NCI-H2196 treated with DMSO at 0.1 percent for 48 hours (cell line): ENCODE data around the gene SIGLEC7.

Source experiments
- DNase-seq: peaks from one replicate; lab custom pipeline; 2025; ENCODE audit not compliant: unreplicated experiment; lab: John Stamatoyannopoulos, UW

Gene SIGLEC7

DNA sequence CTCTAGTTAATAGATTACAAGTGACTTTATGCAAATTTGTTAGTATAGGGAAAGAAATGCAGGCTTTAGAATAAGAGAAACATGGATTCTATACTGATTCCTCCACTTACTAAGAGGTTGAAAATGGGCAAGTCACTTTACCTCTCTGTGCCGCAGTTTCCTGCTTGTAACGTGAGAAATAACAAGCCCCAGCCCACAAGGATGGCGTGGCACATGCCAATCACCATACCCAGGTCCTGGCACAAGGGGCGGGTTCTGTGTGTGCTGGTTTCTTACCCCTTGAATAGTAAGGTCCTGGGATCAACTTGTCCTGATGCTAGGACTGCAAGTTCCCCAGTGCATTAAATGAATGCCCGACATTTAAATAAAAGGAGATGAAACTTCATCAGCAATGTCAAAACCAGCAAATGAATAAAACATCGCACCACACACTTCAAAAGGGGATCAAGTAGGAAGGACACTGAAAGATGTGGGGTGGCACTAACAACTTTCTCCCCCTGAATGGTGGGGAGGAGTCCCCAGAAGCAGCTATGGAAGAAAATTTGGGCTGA is 25.3 kb upstream of the SIGLEC7 start:
- no peak for DNase-seq

DNA sequence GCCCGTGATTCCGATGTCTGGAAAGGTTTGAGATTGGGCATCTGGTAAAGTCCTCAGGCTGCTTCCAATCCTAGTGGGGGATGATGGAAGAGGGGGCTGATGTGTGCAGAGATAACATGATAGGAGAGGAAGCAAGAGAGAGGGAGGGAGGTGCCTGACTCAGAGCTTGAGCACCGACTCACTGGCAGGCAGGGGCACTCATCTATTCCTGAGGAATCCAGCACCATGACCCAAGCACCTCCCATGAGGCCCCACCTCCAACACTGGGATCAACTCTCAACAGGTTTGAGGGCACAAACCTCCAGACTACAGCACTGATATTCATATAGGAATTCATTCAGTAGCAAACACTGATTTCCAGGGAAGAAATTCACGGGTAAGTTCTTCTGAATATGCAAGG is 23.0 kb upstream of the SIGLEC7 start:
- no peak for DNase-seq

DNA sequence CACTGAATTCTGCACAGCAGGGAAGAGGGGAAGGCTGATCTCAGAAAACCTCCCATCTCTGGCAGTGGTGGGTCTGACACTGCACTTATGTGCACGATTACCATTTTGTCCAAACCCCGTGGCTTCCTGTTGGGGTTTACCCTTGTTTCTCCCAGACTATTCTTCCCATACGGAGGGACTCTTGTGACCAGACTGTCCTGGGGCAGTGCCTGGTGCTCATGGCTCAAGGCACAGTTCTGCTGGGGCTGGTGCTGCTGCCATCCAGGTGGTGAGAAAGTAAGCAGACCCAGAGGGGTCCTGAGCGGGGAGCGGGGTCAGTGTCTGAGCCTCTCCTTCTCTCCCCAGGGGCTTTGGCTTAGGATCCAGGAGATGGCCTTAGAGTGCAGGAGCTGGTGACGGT is 22.5 kb upstream of the SIGLEC7 start:
- DNase-seq = no peak

DNA sequence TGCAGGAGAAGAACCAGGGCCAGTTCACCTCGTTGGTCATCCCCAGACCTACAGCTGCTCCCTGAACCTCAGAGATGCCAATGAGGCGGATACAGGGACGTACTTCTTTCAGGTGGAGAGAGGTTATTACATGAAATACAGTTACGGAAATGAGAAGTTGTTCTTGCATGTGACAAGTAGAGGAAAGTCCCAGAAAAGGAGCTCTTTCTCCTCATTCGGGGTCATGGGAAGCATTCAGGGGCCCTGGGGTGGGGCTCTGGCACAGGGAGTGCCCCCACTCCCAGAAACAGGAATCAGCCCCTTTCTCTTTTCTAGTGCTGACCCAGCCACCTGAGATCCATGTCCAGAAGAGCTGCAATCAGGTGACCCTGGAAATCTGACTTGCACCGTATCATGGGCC is 21.9 kb upstream of the SIGLEC7 start:
- no peak for DNase-seq

DNA sequence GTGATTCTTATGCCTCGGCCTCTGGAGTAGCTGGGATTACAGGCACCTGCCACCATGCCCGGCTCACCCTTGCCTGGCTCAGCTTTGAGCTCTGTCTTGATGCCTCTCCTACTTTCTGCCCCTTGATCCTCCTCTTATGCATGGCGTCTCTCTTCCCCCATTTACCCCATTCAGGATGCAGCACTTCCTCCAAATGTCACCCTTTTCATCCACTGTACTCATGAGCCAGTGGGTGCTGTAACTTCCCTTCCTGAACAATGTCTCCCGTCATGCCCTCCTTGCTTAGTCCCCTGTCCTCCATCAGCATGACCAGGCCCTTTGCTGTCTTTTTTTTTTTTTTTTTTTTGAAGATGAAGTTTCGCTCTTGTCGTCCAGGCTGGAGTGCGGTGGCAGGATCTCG is 20.8 kb upstream of the SIGLEC7 start:
- no peak for DNase-seq

DNA sequence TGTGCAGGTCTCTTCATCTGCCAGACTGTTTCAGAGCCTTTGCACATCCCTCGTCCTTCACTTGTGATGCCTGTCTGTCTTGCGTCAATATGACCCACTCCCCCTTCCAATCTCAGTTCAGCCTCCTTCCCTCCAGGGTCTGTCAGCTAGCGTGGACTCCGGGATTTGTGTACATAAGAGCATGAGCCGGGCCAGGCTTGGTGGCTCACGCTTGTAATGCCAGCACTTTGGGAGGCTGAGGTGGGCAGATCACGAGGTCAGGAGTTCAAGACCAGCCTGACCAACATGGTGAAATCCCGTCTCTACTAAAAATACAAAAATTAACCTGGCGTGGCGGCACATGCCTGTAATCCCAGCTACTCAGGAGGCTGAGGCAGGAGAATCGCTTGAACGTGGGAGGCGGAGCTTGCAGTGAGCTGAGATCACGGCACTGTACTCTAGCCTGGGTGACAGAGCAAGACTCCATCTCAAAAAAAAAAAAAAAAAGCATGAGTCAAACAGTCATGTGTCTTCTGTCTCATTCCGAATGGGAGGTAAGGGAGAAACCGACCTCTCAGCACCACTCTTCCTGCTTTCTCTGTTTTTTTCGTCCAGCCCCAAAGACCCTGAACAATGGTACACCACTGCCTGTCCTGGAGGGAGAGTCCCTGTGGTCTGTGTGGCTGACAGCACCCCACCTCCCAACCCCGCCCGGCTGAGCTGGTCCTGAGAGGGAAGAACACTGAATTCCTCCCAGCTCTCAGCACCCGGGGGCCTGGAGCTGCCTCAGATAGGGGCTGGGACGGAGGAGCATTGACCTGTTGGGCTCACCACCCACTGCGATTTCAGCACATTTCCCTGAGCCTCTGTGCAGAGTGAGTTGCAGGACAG is 19.8 kb upstream of the SIGLEC7 start:
- DNase-seq = no peak

DNA sequence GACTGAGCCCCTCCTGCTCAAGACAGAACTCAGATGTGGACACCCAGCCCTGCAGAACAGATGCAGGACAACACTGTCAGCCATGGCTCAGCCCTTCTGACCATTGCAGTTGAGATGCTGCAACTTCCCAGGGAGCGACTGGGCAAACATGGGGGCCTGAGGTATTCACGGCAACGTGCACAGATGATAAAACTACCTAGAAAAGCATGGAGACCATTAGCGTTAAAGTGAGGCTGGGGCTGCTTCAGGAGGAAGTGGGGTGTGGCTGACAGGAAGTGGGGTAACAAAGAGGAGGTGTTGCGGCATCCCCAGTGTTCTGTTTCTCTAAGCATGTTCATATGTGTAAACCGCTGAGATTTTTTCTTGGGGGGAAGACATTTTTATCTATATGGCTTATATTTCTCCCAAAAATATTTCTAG is 18.7 kb upstream of the SIGLEC7 start:
- DNase-seq = no peak

DNA sequence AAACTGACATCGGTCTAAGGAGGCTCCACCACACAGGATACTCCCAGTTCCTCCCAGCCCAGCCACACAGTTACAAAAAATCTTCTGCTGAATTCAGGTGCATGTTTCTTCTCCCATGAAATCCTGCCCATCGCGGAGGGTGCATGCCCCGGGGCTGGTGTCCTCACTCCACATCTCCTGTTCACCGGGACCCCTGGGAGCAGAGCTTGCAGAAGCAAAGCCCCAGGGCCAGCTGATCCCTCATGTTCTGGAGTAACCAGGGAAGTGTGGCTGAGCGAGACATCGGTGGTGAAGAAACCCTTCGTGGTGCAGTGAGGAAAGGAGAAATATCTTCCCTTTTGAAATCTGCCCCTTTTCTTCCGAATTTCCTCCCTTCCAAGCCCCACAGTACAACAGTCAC is 18.3 kb upstream of the SIGLEC7 start:
- no peak for DNase-seq

DNA sequence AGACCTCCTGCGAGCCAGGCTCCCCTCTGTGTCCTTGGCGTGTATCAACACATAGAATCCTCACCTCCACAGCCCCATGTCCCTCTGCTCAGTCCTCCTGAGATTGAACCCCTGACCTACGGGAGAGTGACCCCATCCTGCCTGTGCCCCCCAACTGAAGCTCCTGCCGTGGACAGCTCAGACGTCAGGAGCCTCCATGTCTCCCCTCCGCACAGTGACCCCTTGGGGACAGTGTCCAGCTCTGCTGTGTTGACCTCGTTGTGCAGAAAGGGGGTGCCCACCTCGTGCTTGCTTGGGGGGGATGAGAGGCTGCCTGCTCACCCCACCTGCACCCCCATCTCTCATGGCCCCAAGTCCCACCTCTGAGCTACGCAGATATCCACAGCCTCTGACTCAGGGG is 17.9 kb upstream of the SIGLEC7 start:
- no peak for DNase-seq

DNA sequence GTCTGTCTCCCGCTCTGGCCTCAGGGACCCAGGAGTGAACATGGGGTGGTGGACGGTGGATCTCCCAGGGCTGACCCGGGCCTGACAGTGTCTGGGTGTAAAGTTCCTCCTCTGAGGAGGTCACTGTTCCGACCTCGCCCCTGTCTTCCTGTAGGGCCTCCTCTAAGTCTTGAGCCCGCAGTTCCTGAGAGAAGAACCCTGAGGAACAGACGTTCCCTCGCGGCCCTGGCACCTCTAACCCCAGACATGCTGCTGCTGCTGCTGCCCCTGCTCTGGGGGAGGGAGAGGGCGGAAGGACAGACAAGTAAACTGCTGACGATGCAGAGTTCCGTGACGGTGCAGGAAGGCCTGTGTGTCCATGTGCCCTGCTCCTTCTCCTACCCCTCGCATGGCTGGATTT is 17.4 kb upstream of the SIGLEC7 start, which contains the start of gene SIGLEC9:
TSS of gene SIGLEC9 (plus strand) at position 178 of the 400 bp plus-strand sequence. CDS start at position 247, 69 bp downstream.
- no peak for DNase-seq

DNA sequence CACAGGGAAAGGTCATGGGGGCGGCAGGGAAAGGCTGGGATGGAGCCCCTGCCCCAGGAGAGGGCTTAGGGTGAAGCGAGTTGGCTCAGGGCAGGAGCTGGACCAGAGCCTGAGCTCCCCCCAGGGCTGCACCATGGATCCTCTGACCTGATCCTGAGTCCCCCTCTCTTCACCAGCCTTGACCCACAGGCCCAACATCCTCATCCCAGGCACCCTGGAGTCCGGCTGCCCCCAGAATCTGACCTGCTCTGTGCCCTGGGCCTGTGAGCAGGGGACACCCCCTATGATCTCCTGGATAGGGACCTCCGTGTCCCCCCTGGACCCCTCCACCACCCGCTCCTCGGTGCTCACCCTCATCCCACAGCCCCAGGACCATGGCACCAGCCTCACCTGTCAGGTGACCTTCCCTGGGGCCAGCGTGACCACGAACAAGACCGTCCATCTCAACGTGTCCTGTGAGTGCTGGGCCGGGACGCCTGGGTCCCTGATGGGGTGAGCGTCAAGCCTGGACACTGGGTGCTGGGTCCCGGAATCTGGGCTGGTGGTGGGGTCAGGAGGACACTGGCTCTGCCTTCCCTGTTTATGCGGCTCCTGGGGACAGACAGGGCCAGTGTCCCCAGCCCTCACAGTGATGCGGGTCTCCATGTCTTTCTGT is 16.6 kb upstream of the SIGLEC7 start:
- DNase-seq = no peak

DNA sequence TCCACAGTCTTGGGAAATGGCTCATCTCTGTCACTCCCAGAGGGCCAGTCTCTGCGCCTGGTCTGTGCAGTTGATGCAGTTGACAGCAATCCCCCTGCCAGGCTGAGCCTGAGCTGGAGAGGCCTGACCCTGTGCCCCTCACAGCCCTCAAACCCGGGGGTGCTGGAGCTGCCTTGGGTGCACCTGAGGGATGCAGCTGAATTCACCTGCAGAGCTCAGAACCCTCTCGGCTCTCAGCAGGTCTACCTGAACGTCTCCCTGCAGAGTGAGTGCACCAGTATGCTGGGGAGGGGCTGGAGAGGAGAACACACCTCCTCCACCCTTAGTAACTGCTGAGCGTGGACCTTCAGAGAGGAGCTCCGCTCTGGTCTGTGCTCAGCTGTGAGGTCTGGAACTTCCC is 15.1 kb upstream of the SIGLEC7 start:
- no peak for DNase-seq

DNA sequence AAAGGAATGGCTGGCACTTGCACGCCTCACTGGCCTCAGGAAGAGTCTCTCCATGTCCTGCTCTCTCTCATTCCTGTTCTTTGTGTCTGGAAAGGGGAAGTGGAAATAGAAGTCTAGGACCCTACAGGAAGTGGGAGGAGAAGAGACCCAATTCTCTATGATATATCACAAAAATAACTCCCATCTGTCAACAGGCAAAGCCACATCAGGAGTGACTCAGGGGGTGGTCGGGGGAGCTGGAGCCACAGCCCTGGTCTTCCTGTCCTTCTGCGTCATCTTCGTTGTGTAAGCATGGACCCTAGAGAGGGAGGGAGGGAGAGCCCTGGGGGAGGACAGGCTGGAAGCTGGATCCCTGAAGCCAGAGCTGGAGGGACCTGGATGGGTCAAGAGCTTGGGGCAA is 14.3 kb upstream of the SIGLEC7 start:
- DNase-seq = no peak

DNA sequence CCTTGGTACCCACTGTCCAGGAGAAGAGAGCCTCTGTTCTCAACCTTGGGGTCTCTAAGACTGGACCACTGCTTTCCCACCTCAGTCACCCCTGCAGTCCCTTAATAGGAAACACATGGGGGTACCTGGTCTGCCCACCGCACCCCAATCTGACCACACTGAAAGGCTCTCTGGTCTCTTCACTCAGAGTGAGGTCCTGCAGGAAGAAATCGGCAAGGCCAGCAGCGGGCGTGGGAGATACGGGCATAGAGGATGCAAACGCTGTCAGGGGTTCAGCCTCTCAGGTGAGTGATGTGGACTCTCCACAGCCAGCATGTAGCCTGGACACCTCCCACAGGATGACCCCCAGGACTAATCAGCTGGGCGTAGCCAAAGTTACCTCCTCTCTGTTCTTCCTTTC is 13.9 kb upstream of the SIGLEC7 start:
- DNase-seq = no peak

DNA sequence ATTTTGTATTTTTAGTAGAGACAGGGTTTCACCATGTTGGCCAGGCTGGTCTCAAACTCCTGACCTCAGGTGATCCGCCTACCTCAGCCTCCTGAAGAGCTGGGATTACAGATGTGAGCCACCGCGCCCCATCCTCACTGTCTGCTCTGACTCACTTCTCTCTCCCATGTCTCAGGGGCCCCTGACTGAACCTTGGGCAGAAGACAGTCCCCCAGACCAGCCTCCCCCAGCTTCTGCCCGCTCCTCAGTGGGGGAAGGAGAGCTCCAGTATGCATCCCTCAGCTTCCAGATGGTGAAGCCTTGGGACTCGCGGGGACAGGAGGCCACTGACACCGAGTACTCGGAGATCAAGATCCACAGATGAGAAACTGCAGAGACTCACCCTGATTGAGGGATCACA is 12.4 kb upstream of the SIGLEC7 start:
- no peak for DNase-seq

DNA sequence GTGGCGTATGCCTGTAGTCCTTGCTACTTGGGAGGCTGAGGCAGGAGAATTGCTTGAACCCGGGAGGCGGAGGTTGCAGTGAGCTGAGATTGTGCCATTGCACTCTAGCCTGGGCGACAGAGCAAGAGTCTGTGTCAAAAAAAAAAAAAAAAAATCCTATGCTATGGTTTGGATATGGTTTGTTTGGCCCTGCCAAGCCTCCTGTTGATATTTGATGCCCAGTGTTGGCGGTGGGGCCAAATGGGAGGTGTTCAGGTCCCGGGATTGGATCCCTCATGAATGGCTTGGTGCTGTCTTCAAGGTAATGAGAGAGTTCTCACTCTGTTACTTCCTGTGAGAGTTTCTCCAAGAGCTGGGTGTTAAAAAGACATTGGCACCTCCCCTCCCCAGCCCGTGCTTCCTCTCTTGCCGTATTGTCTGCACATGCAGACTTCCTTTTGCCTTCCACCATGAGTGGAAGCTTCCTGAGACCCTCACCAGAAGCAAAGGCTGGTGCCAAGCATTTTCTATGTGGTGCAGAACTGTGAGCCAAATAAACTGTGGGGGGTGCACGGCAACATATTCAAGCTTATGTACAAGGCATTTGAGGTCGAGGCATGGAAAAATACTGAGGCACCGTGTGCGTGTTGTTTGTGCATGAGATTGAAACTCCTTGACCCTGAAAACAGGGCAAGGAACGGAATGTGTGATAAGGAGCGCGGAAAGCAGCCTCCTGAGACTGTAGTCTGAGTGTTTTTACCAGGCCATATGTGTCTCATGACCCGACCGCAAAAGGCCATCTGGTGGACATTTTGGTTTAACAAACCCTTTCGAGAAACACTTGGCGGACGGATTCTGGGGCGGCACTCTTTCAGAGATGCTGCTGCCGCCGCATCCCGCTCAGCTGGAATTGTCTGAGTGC is 10.1 kb upstream of the SIGLEC7 start:
- DNase-seq = no peak

DNA sequence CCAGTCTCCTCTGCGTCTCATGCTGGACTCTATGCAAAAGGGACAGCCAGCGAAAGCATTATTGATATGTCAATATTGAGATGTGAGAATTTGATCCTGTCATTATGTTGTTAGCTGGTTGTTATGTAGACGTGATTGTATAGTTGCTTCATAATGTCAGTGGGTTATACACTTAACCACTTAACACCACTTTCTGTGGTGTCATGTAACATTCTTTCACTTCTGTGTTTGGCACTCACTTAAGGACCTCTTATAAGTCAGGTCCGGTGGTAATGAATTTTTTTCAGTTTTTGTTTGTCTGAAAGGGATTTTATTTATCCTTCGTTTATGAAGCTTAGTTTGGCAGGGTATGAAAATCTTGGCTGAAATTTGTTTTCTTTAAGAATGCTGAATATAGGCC is 7.1 kb upstream of the SIGLEC7 start:
- DNase-seq = no peak

DNA sequence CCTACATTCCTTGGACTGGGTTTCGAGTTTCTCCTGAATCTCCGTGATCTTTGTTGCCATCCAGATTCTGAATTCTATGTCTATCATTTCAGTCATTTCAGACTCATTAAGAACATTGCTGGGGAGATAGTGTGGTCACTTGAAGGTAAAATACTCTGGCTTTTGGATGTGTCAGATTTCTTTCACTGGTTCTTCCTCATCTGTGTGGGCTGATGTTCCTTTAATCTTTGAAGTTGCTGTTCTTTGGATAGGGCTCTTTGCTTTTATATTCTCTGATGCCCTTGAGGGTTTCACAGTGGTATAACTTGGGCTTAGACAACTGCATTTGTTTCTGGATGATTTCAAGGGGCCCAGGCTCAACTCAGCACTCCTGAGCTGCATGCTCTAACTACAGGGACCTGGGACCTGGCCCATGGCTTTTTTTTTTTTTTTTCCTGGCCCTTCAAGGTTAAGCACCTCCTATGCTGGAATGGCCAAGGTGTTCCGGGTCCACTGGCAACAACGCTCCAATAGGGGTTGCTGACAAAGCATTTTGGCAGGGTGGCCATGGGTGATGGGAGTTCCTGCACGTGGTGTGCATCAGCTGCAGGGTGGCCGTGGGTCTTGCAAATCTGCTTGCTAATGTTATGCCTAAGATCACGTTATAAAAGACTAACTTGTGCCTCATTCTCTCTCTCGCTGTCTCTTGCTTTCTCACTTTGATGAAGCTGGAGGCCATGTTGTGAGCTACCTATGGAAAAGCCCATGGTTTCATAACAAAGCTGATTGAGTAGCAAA is 5.9 kb upstream of the SIGLEC7 start:
- no peak for DNase-seq

DNA sequence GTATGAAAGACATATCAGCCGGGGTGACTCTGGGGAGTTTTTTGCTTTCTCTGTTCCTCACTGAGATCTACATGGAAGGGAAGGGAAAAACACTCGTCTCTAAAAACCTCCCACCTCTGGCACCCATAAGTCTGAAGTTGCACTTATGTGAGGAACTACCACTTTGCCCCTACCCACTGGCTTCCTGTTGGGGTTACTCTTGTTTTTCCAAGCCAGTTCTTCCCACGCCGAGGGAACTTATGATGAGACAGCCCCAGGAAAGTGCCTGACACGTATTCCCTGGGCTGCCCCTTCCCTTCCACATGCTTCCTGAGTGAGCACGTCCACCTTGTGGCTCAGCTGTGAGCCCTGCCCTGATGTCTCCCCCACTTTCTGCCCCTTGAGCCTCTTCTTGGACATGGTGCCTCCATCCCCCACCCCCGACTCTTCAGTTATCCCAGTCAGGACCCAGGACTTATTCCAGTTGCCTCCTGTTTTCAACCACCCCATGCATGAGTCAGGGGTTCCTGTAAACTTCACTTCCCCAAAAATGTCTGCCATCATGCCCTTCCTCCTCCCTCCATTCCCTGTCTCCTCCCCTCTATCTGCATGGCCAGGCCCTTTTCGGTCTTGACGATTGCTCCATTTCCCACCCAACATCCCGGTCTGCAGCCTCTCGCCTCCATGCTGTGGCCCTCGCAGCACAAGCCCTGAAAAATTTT is 5.1 kb upstream of the SIGLEC7 start:
- no peak for DNase-seq
